Endodermal cell (in vitro differentiated cells): ENCODE measurements around the gene SDSL. TPM values are rescaled to one million over a fixed set of nuclear protein-coding genes. Genes with fewer than 3 reads are reported as not detected.

ENCODE experiments used
- DNase-seq: peaks from one replicate; pipeline ENCODE4 v3.0.0-alpha.2; 2017
- H3K27ac ChIP-seq: 2 replicates; pipeline ENCODE4 v1.5.1; 2013; ENCODE audit warnings: mild to moderate bottlenecking, low read depth, low read length, moderate library complexity
- H3K27me3 ChIP-seq: 2 replicates; pipeline ENCODE4 v1.6.1; 2013; ENCODE audit warnings: mild to moderate bottlenecking, low read length, moderate library complexity; ENCODE audit not compliant: insufficient read depth, control insufficient read depth, poor library complexity, severe bottlenecking
- H3K36me3 ChIP-seq: 2 replicates; pipeline ENCODE4 v1.7.0; 2013; ENCODE audit warnings: mild to moderate bottlenecking, low read length, moderate library complexity; ENCODE audit not compliant: control insufficient read depth, insufficient read depth
- H3K4me1 ChIP-seq: one replicate; pipeline ENCODE4 v1.7.0; 2013; ENCODE audit warnings: low read length; ENCODE audit not compliant: control insufficient read depth, insufficient read depth
- H3K4me3 ChIP-seq: 2 replicates; pipeline ENCODE4 v1.5.1; 2013; ENCODE audit warnings: mild to moderate bottlenecking, low read length, moderate library complexity
- H3K9ac ChIP-seq: 2 replicates; pipeline ENCODE4 v1.6.1; 2013; ENCODE audit warnings: mild to moderate bottlenecking, low read length, moderate library complexity; ENCODE audit not compliant: poor library complexity, severe bottlenecking; ENCODE audit errors: extremely low read depth
- H3K9me3 ChIP-seq: 2 replicates; pipeline ENCODE4 v1.6.1; 2013; ENCODE audit warnings: mild to moderate bottlenecking, low read length, moderate library complexity; ENCODE audit not compliant: control insufficient read depth
- H3K27ac Mint-ChIP-seq: 2 replicates; pipeline ENCODE4 v1.8.0; 2020; ENCODE audit warnings: mixed read lengths
- H3K27me3 Mint-ChIP-seq: 2 replicates; pipeline ENCODE4 v1.8.0; 2021; ENCODE audit warnings: mild to moderate bottlenecking, mixed read lengths; ENCODE audit not compliant: insufficient read depth
- H3K36me3 Mint-ChIP-seq: 2 replicates; pipeline ENCODE4 v1.8.0; 2020; ENCODE audit warnings: low read depth, mixed read lengths
- H3K4me1 Mint-ChIP-seq: 2 replicates; pipeline ENCODE4 v1.8.0; 2020; ENCODE audit warnings: mixed read lengths
- H3K4me3 Mint-ChIP-seq: 2 replicates; pipeline ENCODE4 v1.8.0; 2020; ENCODE audit warnings: mild to moderate bottlenecking, moderate library complexity, mixed read lengths
- H3K9me3 Mint-ChIP-seq: 2 replicates; pipeline ENCODE4 v1.8.0; 2020; ENCODE audit warnings: mild to moderate bottlenecking, mixed read lengths
- CTCF ChIP-seq: fragments of 200-600 bp; sonication (generic); conservative IDR thresholded peaks from 2 replicates; pipeline ENCODE4 v1.5.0; 2021; ENCODE audit warnings: antibody characterized with exemption, mild to moderate bottlenecking
- WGBS, 2 experiments: methylation state at CpG; one replicate each; pipeline versions ENCODE4 v1.1.5 to v1.1.7; 2013; ENCODE audit warnings: missing lambda C conversion rate in 2 of 2, mixed read lengths in 1 of 2; ENCODE audit not compliant: insufficient coverage in 1 of 2, insufficient read length in 1 of 2; 5-methylcytosine and 5-hydroxymethylcytosine counted together
- total RNA-seq, 2 donors: library from RNA; stranded (reverse); fragmentation: NEBNext Ultra II Directional in 1 of 2; extraction: Animal tissue kit (Norgen Biotek cat#: 25700) in 1 of 2; gene quantifications; 2 replicates in 1 of 2; 3 replicates in 1 of 2; pipeline ENCODE4 v1.2.1, GENCODE V29; 2021

SDSL gene
- total RNA-seq, 2 donors from 2014 or later = 2.4 to 5.7 TPM

DNA sequence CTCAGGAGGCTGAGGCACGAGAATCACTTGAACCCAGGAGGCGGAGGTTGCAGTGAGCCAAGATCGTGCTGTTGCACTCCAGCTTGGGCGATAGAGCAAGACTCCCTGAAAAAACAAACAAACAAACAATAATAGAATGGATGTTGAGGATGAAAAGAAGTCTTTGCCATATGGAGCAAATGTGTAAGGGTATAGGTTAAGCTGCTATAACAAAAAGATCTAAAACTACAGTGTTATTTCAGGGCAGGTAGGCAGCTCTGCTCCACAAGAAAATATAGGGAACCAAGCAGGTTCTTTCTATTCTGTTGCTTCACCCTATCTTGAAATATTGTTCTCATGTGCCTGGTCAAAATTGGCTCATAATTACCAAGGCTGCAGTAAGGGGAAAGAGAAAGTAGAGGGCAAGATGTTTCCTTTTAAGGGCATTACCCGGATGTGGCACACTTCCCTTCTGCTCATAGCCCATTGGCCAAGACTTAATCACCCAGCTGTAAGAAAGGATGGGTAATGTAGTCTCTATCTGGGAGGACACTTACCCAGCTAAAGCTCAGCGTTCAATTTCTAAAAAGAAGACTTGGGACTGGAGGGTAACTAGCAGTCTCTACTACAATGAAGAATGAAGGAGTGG lies 23.5 kb downstream of the SDSL start:
- Mint-ChIP-seq H3K9me3 (peaks cover 7% of the 10 kb centered on the region), H3K27ac (no peak overlapping the region), H3K4me3 (no peak overlapping the region), H3K4me1 (peaks cover 13% of the 10 kb centered on the region), H3K36me3 (no peaks in the 10 kb centered on the region), H3K27me3 (peaks cover 88% of the 10 kb centered on the region)
- H3K4me3 ChIP-seq = no peak overlapping the region
- no peaks in the 10 kb centered on the region for H3K9me3 ChIP-seq
- H3K27ac ChIP-seq = no peak overlapping the region
- H3K27me3 ChIP-seq = peaks cover 48% of the 10 kb centered on the region
- no peak for DNase-seq
- WGBS, 2 experiments = 88% methylated on average over 4 to 5 of the region's 6 CpGs
- no peaks in the 10 kb centered on the region for H3K36me3 ChIP-seq
- no peak overlapping the region for H3K9ac ChIP-seq
- peaks cover 4% of the 10 kb centered on the region for H3K4me1 ChIP-seq
- TF ChIP-seq CTCF = no peak

DNA sequence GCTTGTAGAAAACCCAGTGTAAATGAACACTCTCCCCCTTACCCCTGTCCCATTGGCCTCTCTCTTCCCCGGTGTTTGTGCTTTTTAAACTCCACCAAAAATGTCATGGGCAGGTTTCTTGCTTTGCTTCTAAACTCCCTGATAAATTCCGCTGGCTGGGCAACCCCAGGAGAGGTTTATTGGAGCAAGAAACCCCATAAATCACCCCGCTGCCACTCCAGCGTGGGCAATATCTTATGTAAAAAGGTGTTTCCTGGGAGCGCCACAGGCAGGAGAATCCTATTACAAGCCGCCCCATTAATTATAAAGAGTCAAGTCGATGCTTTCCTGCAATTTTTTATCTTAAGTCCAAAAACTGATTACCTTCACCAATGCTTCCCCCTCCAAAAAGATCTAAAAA lies 26.7 kb downstream of the SDSL start:
- Histone ChIP-seq H3K9me3 (no peaks in the 10 kb centered on the region), H3K36me3 (no peaks in the 10 kb centered on the region), H3K4me3 (no peak overlapping the region), H3K9ac (no peak overlapping the region), H3K27me3 (peaks cover 24% of the 10 kb centered on the region), H3K4me1 (no peaks in the 10 kb centered on the region), H3K27ac (no peak overlapping the region)
- H3K36me3 Mint-ChIP-seq = no peaks in the 10 kb centered on the region
- WGBS, 2 experiments = 88 to 95% methylated on average over 4 to 7 of the region's 7 CpGs
- H3K4me3 Mint-ChIP-seq = no peak overlapping the region
- DNase-seq = no peak
- H3K27ac Mint-ChIP-seq = no peak overlapping the region
- no peak for TF ChIP-seq CTCF
- peaks cover 5% of the 10 kb centered on the region for H3K4me1 Mint-ChIP-seq
- H3K9me3 Mint-ChIP-seq = peaks cover 7% of the 10 kb centered on the region
- H3K27me3 Mint-ChIP-seq = peaks cover 56% of the 10 kb centered on the region

- H3K27ac ChIP-seq = no peak overlapping the region
- no peaks in the 10 kb centered on the region for H3K4me1 ChIP-seq
- peaks cover 51% of the 10 kb centered on the region for H3K27me3 Mint-ChIP-seq
- H3K36me3 ChIP-seq = no peaks in the 10 kb centered on the region
- H3K27ac Mint-ChIP-seq = no peak overlapping the region
- H3K9me3 Mint-ChIP-seq = peaks cover 7% of the 10 kb centered on the region
- no peaks in the 10 kb centered on the region for H3K36me3 Mint-ChIP-seq
- H3K9me3 ChIP-seq = no peaks in the 10 kb centered on the region
- WGBS, 2 experiments = 83 to 91% methylated on average over 1 to 2 of the region's 2 CpGs
- DNase-seq = no peak
- H3K27me3 ChIP-seq = peaks cover 20% of the 10 kb centered on the region
- H3K4me1 Mint-ChIP-seq = peaks cover 5% of the 10 kb centered on the region
- no peak for TF ChIP-seq CTCF
- H3K9ac ChIP-seq = no peak overlapping the region
- H3K4me3 Mint-ChIP-seq = no peak overlapping the region
- no peak overlapping the region for H3K4me3 ChIP-seq
These were observed 27.1 kb downstream of the SDSL start for GRCh38 chr12:113449299-113449698.
